ENCODE data around the gene IQCH.

The IQCH gene

DNA sequence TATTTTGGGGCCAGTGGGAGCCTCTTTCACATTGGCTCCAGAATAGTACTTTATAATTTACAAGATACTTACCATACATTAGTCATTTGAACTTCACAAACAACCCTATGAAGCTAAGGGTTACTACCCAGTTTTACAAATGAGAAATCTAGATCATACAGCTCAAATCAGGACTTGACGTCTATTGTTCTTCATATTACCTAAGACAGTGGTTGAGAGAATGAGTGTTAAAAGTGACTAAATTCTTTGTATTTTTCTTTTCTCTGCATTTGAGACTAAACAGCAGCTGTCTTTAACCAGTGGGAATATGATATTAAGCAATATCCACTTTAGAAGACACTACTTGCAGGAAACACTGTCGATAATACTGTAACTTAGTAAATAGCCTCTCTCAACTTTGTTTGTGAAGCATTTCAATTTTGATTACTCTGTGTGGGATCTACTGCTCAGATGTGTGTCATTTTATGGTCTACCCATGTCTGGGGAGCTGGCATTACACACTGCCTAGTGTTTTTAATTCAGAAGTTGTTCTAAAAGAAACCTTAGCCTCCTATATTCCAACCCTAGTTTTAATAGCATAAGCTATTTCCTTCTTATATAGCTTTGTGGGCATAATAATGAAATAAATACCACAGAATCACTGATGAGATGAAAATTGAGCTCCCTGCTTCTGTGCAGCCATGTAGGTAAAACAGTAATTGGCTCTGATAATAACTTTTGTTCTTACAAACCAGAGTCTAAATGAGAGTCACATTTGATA lies 45.9 kb downstream of the IQCH start:
- DNase-seq (ENCODE audit: low read depth in 2 of 2) = no peak

DNA sequence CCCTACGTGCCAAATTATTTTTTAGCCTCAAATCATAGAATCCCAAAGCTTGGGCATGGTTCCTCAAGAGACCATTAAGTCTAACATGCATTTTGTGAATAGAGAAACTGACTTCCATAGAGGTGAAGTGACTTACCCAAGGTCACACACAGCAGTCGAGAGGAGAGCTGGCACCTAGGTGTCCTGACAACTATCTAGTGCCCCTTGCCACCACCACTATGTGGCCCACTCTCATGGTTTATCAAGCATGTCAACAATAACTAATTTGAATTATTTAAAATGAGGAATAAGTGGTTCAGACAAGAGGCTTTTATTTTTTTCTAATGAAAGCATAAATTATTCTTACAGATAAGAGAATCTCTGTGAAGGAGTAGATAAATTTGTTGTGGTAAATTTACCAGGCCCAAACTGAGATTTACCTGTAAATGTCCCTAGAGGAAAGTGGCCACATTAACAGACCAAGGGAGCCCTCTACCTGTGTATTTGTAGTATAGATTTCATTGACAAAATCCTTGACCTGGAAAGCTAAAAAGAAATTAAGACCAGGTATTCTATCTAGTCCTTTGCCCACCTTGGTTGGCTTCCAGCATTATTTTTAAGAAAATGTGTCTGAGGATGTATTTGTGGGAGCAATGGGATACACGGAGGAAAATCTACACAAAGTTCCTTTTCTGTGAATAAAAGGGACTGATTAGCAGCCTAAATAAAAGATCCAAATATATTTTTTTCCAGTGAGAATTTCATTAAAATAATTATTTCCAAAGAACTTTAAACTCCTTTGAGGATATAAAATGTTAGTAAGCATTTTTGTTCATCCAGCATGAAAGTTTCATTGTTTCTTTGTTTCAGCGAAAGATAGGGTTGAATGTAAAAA lies 49.1 kb downstream of the IQCH start:
- no peak for DNase-seq (ENCODE audit: low read depth in 2 of 2)

DNA sequence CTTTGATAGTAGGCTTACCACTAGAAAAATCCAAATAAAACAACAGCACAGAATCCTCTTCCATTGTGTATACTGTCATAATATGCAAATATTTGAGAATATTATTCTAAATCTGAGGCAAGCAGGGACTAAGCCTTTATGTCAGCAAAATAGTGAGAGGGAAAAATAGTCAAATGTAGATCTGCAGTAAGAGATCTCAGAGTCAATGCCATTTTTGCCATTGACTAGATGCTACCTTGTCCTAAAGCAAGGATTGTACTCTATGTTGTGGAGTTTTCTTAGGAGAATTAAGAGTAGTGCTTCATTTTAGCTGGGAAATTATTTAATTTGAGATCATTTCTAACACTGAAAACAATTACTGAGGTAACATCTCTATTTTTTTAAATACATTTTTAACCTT lies 50.2 kb downstream of the IQCH start:
- no peak for DNase-seq (ENCODE audit: low read depth in 2 of 2)

DNA sequence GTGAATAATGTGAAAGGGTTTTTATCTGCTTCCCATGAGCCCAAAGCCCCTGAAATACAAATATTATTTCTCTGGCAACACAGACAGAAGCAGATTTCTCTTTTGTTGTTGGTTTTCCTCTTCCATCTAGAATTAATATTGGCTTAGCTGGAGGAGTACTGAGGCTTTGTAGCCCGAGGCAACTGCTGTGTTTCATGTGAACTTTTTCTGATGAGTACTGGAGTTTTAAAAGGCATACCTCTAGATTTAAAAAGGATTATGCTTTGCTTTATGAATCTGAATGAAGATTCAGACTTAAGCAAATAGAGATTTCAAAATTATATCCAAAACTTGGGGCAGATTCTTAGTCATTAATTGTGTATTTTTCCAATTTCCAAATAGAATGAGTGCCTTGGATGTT lies 50.9 kb downstream of the IQCH start:
- DNase-seq (ENCODE audit: low read depth in 2 of 2) = no peak

DNA sequence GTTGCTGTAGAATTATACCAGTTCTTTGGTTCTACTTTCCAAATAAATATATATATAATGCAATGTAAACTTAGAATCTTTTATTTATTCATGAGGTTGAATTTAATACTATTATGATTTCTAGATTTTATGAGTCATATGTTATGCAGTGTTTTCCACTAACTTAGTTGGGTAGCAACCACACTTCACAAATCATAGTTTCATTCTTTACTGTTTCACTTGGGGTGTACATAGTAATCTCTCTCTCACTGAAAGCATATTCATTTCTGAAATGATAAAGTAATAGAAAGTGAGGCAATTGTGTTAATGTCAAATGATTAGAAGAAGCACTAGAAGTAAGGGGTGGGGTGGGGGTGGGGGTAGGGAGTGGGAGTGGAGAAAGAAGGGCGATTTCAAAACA lies 52.6 kb downstream of the IQCH start:
- no peak for DNase-seq (ENCODE audit: low read depth in 2 of 2)

DNA sequence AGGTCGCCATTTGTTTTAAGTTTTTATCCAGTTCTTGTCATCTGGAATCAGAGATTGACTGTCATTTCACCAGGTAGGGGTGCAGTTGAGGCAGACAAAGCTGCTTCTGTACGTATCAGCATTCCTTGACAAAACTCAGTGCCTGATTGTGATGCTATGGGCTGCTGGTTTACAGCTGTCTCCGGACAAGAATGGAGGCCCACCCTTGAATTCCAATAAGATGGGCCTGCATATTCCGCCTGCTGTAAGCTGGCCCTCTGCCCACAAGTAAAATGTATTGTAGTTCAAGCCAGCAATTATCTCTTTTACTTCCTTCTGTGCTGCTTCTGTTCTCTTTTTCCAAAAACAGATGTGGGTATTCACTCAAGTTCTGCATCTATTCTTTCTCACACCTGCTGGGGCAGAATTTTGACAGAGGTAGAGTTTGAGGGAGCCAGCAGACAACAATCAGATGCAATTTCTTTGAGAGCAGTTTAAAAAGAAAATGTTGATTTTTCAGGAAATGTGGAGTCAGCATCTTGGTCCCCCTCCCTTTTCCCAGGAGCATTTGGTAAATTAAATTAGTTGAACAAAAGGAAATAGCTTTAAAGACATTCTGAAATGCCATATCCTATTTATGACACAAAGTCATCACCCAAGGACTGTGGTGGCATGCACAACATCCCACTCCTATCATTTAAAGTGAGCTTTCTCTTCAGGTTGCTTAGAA lies 53.5 kb downstream of the IQCH start:
- DNase-seq (ENCODE audit: low read depth in 2 of 2) = no peak

DNA sequence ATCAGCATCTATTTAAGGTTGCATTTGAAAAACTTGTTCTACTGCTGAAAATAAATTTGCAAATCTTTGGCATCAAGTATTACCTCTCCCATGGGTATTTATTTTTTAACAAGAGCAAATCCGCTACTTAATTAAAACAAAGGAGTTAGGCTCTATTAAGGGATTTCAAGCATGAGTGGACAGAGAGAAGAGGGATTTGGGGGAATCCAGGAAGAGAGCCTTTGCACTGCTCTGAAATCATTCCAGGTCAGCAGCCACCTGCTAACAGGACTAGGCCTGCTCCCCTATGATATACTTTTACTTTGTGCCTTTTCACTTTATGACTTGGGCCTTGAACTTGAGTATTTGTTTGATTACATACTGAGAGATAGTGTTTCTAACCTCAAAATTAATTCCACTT lies 57.1 kb downstream of the IQCH start:
- no peak for DNase-seq (ENCODE audit: low read depth in 2 of 2)

DNA sequence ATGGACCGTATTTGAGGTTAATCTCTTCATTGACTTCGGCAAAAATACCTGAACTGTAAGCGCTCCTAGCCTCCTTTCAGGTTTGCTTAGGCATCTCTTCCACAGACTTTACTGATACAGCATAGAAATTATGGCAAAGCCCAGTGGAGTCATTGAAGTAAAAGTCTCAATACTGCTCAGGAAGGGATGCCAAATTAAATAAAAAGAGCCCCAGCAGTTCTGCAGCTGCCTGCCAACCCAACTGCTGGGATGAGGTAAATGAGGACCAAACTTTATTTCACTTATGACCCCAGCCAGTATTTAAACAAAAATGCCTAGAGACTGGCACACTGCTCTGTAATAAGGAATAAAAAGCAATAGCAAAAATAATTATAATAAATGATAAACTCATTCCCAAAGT lies 65.4 kb downstream of the IQCH start:
- DNase-seq (ENCODE audit: low read depth in 2 of 2) = no peak

DNA sequence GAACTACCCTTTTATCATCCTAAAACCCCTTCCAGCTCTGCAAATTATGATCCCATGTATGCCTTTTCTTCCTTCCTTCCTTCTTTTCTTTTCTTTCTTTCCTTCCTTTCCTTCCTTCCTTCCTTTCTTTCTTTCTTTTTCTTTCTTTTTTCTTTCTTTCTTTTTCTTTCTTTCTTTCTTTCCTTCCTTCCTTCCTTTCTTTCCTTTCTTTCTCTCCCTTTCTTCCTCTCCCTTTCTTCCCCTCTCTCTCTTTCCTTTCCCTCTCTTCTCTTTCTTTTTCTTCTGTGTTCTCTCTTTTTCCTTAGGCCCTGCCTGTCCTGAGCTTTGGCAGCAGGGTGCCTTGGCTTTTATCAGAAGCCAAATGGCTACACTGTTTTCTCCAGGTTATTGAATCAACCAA lies 66.8 kb downstream of the IQCH start:
- no peak for DNase-seq (ENCODE audit: low read depth in 2 of 2)

DNA sequence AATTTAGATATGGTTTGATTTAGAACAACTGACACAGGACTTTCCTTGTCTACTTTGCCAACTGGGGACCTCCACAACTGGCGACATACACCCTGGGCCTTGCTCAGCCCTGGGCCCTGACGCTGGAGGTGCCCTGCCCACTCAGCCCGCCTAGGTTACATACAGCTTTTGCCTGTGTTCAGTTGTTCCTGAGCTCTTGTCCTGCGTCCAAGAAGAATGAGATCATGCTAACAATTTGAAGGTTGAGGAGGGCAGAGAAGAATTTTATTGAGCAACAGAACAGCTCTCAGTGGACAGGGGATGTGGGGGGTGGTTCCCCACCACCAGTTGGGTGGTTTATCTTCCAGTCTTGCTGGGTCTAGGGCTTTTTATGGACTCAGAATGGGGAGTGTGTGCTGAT lies 67.9 kb downstream of the IQCH start:
- no peak for DNase-seq (ENCODE audit: low read depth in 2 of 2)

DNA sequence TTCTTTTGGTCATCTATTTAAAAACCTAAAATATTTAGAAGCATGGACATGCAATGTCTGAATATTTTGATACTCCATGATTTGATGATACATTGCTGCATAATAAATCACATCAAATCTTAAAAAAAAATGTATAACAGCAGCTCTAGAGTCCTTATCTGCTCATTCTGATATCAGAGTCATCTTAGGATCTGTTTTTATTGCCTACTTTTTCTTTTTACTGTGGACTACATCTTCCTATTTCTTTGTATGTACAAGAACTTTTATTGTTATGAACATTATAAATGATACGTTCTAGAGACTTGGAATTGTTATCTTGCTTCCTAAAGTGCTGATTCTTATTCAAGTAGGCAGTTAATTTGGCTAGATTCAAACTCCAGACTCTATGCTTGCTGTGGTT lies 72.7 kb downstream of the IQCH start:
- no peak for DNase-seq (ENCODE audit: low read depth in 2 of 2)

DNA sequence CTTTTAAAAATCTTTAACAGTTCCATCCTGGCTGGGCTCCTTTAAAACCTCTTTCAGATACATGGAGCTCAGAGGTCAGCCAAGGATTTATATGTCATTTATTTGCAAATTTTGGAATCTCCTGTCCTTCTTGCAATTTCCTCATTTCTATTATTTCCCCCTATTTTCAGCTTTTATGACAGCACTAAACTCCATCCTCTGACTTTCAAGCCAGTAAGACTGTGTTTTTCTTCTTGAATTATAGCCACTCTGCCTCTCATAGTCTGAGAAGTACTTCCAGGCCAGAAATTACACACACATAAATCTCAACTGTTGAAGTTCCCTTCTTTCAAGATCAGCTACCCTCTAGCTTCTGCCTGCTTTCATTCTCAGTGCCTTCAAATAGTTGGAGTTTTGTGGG lies 73.2 kb downstream of the IQCH start:
- no peak for DNase-seq (ENCODE audit: low read depth in 2 of 2)

DNA sequence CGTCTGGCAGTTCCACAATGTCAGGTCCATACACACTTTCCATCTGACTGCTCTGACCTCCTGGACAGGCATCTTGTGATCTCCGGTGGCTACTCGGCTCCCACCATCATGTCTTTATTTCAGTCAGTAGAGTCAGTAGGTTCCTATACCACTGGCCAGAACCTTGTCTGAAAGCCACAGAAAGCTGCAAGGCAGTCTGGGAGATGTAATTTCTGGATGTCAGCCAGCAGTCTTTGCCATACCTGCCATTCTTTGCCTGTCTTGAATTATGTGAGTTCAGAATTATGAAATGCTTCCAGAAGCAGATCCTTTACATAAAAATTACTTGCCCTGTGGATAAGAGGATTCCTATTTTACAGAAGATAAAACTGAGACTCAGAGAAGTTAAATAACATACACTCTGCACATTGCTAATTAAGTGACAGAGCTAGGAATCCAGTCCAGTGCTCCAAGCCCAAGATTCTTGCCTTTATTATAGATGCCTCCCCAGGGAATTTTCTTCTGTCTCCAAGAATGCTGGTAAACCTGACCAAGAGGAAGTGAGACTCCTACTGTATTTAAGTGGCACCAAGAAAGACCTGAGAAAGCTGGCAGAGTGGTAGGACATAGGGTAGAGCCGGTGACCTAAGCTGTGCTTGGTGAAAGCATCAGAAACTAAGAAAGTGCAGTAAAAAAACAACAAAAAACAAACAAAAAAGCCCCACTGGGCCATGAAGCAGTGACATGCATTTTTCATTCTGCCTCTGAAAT lies 75.6 kb downstream of the IQCH start:
- DNase-seq (ENCODE audit: low read depth in 2 of 2) = no peak

DNA sequence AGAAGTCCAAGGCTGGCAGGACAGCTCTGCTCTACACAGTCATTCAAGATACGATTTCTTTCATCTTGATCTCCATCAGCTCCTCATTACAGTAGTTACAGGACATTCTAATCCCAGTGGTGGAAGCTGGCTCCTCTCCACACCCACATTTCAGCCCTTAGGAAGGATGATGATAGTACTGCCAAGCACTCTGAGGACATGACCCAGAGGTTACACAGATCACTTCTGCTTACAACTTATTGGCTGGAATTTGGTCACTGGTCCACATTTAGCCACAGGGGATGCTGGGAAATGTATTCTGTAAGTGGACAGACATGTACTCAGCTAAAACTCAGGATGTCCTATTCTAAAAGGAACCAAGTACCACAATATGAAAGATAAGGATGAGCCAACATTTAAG lies 77.1 kb downstream of the IQCH start:
- DNase-seq (ENCODE audit: low read depth in 2 of 2) = no peak

DNA sequence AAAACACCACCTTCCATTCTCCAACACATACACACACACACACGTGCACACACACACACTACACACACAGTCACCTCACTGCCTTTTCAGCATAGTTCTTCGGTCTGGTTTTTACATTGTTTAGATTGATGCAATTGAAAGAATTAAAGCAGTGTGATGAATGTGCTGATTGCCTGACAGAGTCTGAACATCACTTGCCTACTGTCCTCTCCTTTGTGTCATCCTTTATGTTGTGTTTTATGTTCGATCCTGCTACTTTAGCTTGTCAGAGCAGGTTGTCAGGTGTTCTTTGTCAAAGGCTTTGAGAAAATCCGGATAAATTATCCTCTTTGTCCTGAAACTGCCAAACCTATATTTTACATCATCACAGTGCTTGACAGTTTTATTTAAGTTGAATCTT lies 80.4 kb downstream of the IQCH start:
- DNase-seq (ENCODE audit: low read depth in 2 of 2) = no peak

DNA sequence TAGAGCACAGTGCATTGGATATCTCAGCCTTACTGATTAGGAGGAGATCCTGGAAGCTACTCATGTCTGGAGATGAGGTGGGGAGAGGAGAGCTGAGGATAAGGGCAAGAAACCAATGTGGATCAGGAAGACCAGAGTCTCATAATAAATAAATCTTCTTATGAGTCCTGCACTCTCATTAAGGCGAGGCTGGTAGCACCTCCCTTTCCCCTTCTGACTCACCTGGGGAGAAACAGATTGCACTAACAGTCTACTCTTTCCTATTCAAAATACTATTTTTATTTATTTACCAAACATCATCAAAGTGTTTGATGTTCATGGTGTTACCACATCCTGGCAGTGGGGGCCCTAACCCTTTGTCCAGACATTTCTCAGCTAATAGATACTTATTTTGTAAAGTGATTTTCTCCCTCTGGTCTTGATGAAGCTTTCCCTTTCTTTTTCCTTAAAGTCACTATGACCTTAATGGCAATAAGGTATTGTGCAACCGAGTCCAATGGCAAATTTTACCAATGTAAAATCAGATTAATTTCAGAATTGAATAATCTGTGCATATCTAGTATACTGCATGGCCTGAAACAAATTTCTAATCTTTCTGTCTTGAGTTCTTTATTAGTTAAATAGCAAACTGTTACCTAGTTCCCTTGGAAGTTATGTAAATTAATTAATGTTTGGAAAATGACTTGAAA lies 81.1 kb downstream of the IQCH start:
- no peak for DNase-seq (ENCODE audit: low read depth in 2 of 2)

DNA sequence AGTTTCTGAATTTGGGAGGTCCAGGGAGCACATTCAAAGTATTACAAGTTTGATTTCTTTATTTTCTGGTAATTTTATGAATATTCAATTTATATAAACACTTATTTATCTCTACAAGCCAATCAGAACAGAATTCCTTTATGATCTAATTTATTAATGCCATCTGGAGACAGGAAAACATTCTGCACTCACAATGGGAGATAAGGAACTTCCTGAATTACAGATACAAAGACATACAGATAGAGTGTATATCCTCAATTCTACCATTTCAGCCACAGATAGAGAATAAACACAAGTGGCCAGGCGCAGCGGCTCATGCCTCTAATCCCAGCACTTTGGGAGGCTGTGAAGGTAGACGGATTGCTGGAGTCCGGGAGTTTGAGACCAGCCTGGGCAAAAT lies 86.0 kb downstream of the IQCH start:
- DNase-seq (ENCODE audit: low read depth in 2 of 2) = no peak

DNA sequence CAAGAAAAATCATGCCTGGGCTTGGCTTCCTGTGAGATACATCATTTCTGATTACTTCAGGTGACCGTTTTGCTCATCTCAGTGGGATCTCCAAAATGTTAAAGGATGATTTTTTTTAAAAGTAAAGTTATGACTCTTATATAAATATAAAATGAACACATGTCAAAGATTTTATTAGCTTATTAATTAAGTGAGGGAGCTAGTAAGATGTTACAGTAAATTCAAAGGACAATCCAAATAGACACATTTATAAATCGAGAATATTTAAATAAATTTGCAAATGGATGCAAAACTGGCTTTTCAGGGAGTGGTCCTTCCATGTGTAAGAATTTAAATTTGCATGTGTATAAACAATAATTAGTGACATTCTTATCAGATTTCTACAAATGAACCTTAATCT lies 87.0 kb downstream of the IQCH start:
- DNase-seq (ENCODE audit: low read depth in 2 of 2) = no peak

DNA sequence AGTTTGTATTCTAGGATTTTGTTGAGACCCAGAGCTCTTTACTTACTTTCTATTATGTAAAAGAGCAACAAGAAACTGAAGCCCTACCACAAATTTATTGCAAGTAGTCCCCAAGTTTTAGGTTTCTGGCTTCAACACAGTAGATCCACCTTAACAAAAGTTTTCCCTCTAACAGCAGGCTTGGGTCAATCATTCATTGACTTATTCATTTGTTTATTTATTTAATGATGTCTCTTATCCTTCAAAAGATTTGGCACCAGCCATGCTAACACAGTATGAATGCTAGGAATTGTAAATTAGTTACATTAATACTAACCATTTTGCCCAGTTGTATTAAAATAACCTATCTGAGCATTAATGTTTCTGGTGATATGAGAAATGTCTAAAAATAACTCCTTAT lies 88.6 kb downstream of the IQCH start:
- DNase-seq (ENCODE audit: low read depth in 2 of 2) = no peak

DNA sequence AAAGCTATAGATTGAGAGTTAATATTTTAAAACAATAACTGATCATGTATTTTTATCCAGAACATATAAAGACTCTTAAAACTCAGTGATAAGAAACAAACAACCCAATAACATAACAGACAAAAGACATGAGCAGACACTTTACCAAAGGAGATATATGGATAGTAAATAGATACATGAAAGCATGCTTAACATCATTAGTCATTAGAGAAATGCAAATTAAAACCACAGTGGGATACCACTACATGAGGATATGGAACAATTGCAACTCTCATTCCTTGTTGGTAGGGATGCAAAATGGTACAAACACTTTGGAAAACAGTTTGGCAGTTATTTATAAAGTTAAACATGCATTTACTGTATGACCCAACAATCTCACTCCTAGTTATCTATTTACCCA lies 95.0 kb downstream of the IQCH start:
- no peak for DNase-seq (ENCODE audit: low read depth in 2 of 2)

DNA sequence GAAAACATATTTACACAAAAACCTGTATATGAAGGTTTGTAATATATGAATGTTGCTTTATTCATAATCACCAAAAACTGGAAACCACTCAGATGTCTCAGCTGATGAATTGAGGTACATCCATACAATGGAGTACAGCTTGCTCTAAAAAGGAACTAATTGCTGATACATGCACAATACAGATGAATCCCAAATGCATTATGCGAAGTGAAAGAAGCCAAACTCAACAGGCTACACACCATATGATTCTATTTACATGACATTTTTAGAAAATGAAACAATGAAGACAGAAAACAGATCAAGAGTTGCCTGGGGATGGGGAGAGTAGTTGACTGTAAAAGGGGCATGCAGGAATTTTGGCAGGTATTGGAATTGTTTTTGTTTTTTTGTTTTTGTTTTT lies 95.5 kb downstream of the IQCH start:
- no peak for DNase-seq (ENCODE audit: low read depth in 2 of 2)

Data from stimulated activated CD8-positive, alpha-beta memory T cell treated with anti-CD3 and anti-CD28 coated beads, Interleukin-2, amount 100 ng/mL, for 48 hours (primary cell).